NOMO-1 treated with dmso at 0.1 percent for 144 hours (cell line): ENCODE data around the gene SPIRE1.
"Not testable (repeated sequence)": the region's sequence is repeated elsewhere in the genome, so short reads cannot be mapped to it uniquely, and the experiment has no call there.

ENCODE experiments used
- DNase-seq: peaks from one replicate; lab custom pipeline; 2025; ENCODE audit not compliant: unreplicated experiment; lab: John Stamatoyannopoulos, UW

Gene SPIRE1

GRCh38 chr18:12556946-12557806, 100.7 kb downstream of the SPIRE1 start:
- DNase-seq: no peak

- no peak for DNase-seq
Measured at GRCh38 chr18:12554796-12555388, 103.0 kb downstream of the SPIRE1 start.

GRCh38 chr18:12552879-12553242, 105.0 kb downstream of the SPIRE1 start:
- DNase-seq: no peak

GRCh38 chr18:12551943-12552878, 105.7 kb downstream of the SPIRE1 start:
- DNase-seq: not testable (repeated sequence)

- not testable (repeated sequence) for DNase-seq
Measured at GRCh38 chr18:12551466-12551865, 106.4 kb downstream of the SPIRE1 start.

- no peak for DNase-seq
Measured at GRCh38 chr18:12543697-12544096, 114.2 kb downstream of the SPIRE1 start.

- no peak for DNase-seq
Measured at GRCh38 chr18:12540751-12541150, 117.2 kb downstream of the SPIRE1 start.

- DNase-seq: not testable (repeated sequence)
Measured at GRCh38 chr18:12539158-12539557, 118.7 kb downstream of the SPIRE1 start.

- no peak for DNase-seq
Measured at GRCh38 chr18:12534820-12535219, 123.1 kb downstream of the SPIRE1 start.

- no peak for DNase-seq
Measured at GRCh38 chr18:12532661-12533060, 125.2 kb downstream of the SPIRE1 start.

GRCh38 chr18:12531749-12532148, 126.2 kb downstream of the SPIRE1 start:
- DNase-seq: no peak

- DNase-seq: no peak
Measured at GRCh38 chr18:12520442-12520992, 137.4 kb downstream of the SPIRE1 start.

- DNase-seq: no peak
Measured at GRCh38 chr18:12518832-12519531, 138.9 kb downstream of the SPIRE1 start.

GRCh38 chr18:12518326-12518725, 139.6 kb downstream of the SPIRE1 start:
- no peak for DNase-seq

GRCh38 chr18:12517142-12517825, 140.6 kb downstream of the SPIRE1 start:
- DNase-seq: no peak

- no peak for DNase-seq
Measured at GRCh38 chr18:12516049-12516630, 141.8 kb downstream of the SPIRE1 start.

- DNase-seq: no peak
Measured at GRCh38 chr18:12515550-12515949, 142.4 kb downstream of the SPIRE1 start.

GRCh38 chr18:12507007-12507406, 150.9 kb downstream of the SPIRE1 start:
- no peak for DNase-seq

GRCh38 chr18:12500986-12501385, 156.9 kb downstream of the SPIRE1 start:
- DNase-seq: no peak

- no peak for DNase-seq
Measured at GRCh38 chr18:12497839-12498238, 160.1 kb downstream of the SPIRE1 start.
